Body of pancreas (tissue), 4 donors: Measurements from ENCODE around the gene GUCY2C. TPM values are rescaled to one million over a fixed set of nuclear protein-coding genes. Genes with fewer than 3 reads are reported as not detected.
A peak's percentile ranks its signal among the peaks of the same experiment; 100 is the strongest.

Experiments
- ATAC-seq: fragments of 150-250 bp; one replicate; pipeline ENCODE4 v1.9.1; 2016
- DNase-seq, 4 donors: peaks; one replicate each; pipeline ENCODE4 v3.0.0-alpha.2; 2019
- H3K27ac ChIP-seq, 4 donors: fragments of 200-600 bp; sonication (generic); 1 replicate in 3 of 4; 2 replicates in 1 of 4; pipeline versions ENCODE4 v1.5.1 to v1.6.1; 2016 to 2019; ENCODE audit warnings: mild to moderate bottlenecking in 1 of 4, mixed read lengths in 1 of 4, moderate library complexity in 1 of 4
- H3K27me3 ChIP-seq, 2 donors: fragments of 200-600 bp; sonication (generic); one replicate each; pipeline ENCODE4 v1.6.0; 2016; ENCODE audit warnings: mild to moderate bottlenecking in 1 of 2
- H3K36me3 ChIP-seq, 2 donors: fragments of 200-600 bp; sonication (generic); replicated peaks in 1 of 2; 2 replicates each; pipeline ENCODE4 v1.5.1; 2016; ENCODE audit warnings: low read depth in 2 of 2; ENCODE audit not compliant: insufficient read depth in 1 of 2
- H3K4me1 ChIP-seq: fragments of 200-600 bp; sonication (generic); one replicate; pipeline ENCODE4 v1.6.0; 2016
- H3K4me3 ChIP-seq, 2 donors: fragments of 200-600 bp; sonication (generic); 1 replicate in 1 of 2; 2 replicates in 1 of 2; pipeline ENCODE4 v1.5.1; 2016 to 2019
- H3K9me3 ChIP-seq, 3 donors: fragments of 200-600 bp; sonication (generic); 1 replicate in 2 of 3; 2 replicates in 1 of 3; pipeline ENCODE4 v1.5.1; 2016
- POLR2A ChIP-seq, 3 donors: fragments of 450-650 bp; IDR thresholded peaks; one replicate each; pipeline ENCODE4 v1.6.1; 2016; ENCODE audit warnings: antibody characterized with exemption in 3 of 3, mild to moderate bottlenecking in 2 of 3
- WGBS, 2 donors: methylation state at CpG; one replicate each; pipeline ENCODE4 v1.1.5; 2017; 5-methylcytosine and 5-hydroxymethylcytosine counted together
- intact Hi-C: fragments of 100-400 bp; cut with DNase I; formaldehyde crosslinking; loops from one replicate; pipeline ENCODE4 v1.15.1; 2023
- total RNA-seq, 2 donors: library from RNA; depleted of rRNA; stranded (reverse); fragments of >200 nt; gene quantifications; one replicate each; pipeline ENCODE4 v1.1.0, GENCODE V29; 2016
- TF ChIP-seq, protein P1 (sequence below), 7 experiments: fragments of 450-650 bp in 4 of 7; fragments of 200-600 bp in 3 of 7; sonication (generic) in 3 of 7; IDR thresholded peaks; one replicate each; pipeline ENCODE4 v1.5.1; 2016 to 2019; ENCODE audit warnings: antibody characterized with exemption in 7 of 7

The GUCY2C gene
- total RNA-seq, 2 donors from 2014 or later = not detected

DNA sequence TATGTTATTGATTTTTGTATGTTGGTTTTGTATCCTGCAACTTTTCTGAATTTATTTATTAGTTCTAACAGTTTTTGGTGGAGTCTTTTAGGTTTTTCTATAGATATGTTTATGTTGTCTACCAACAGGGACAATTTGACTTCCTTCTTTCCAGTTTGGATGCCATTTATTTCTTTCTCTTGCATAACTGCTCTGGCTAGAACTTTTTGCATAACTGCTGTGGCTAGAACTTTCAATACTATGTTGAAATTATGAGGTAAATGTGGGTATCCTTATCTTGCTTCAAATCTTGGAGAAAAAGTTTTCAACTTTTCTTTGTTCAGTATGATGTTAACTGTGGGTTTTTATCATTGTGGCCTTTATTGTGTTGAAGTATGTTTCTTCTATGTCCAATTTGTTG is 88.8 kb downstream of the GUCY2C start:
- Histone ChIP-seq H3K4me1 (no peaks in the 10 kb centered on the region), H3K36me3 (no peaks in the 10 kb centered on the region), H3K27me3 (no peaks in the 10 kb centered on the region), H3K9me3 (no peaks in the 10 kb centered on the region), H3K27ac (no peak overlapping the region), H3K4me3 (no peak overlapping the region)
- TF ChIP-seq, protein P1, sequence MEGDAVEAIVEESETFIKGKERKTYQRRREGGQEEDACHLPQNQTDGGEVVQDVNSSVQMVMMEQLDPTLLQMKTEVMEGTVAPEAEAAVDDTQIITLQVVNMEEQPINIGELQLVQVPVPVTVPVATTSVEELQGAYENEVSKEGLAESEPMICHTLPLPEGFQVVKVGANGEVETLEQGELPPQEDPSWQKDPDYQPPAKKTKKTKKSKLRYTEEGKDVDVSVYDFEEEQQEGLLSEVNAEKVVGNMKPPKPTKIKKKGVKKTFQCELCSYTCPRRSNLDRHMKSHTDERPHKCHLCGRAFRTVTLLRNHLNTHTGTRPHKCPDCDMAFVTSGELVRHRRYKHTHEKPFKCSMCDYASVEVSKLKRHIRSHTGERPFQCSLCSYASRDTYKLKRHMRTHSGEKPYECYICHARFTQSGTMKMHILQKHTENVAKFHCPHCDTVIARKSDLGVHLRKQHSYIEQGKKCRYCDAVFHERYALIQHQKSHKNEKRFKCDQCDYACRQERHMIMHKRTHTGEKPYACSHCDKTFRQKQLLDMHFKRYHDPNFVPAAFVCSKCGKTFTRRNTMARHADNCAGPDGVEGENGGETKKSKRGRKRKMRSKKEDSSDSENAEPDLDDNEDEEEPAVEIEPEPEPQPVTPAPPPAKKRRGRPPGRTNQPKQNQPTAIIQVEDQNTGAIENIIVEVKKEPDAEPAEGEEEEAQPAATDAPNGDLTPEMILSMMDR (IDR thresholded peaks at IDR 0.05) = no peak
- no peak for TF ChIP-seq POLR2A (IDR thresholded peaks at IDR 0.05)
- intact Hi-C loops = no loop called here
- DNase-seq = no peak
- no peak for ATAC-seq

DNA sequence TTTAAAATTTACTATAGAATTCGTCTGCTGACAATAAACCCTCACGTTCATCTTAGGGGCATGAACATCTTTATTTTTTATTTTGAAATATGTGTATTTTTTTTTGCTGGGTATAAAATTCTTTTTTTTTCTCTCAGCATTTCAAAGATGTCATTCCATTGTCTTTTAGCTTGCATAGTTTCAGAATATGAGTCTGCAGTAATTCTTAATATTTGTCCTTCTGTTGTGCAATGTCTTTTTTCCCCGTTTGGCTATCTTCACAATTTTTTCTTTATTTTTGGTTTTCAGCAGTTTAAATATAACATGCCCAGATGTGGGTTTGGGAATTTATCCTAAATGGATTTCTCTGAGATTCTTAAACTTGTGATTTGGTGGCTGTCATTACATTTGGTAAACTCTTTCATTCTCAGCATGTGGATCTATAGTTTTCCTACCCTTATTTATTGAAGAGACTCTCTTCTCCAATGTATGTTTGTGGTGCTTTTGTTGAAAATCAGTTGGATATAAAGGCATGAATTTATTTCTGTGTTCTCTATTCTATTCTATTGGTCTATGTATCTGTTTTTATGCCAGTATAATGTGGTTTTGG is 90.9 kb downstream of the GUCY2C start:
- DNase-seq = no peak
- Histone ChIP-seq H3K36me3 (no peaks in the 10 kb centered on the region), H3K4me3 (no peak overlapping the region), H3K4me1 (peaks cover 10% of the 10 kb centered on the region), H3K27me3 (no peaks in the 10 kb centered on the region), H3K9me3 (no peaks in the 10 kb centered on the region), H3K27ac (no peak overlapping the region)
- intact Hi-C loops = no loop called here
- TF ChIP-seq, protein P1 (IDR thresholded peaks at IDR 0.05) = no peak
- no peak for TF ChIP-seq POLR2A (IDR thresholded peaks at IDR 0.05)
- no peak for ATAC-seq
- 64 to 67% methylated on average over 3 of the region's 3 CpGs for WGBS, 2 donors

- ATAC-seq (peak; percentile 76), DNase-seq (no peak)
- H3K27me3 ChIP-seq = no peaks in the 10 kb centered on the region
- intact Hi-C loops = no loop called here
- H3K4me1 ChIP-seq = peaks cover 12% of the 10 kb centered on the region
- no peaks in the 10 kb centered on the region for H3K9me3 ChIP-seq
- peak overlapping the region in 2 of 4 donors; percentile 30 to 51 for H3K27ac ChIP-seq
- H3K36me3 ChIP-seq = no peaks in the 10 kb centered on the region
- no peak for TF ChIP-seq POLR2A (IDR thresholded peaks at IDR 0.05)
- TF ChIP-seq, protein P1 (IDR thresholded peaks at IDR 0.05) = no peak
- 29 to 32% methylated on average over 4 of the region's 4 CpGs for WGBS, 2 donors
- no peak overlapping the region for H3K4me3 ChIP-seq
These were observed 94.5 kb downstream of the GUCY2C start for GRCh38 chr12:14601692-14602478.

- Histone ChIP-seq H3K27me3 (no peaks in the 10 kb centered on the region), H3K36me3 (no peaks in the 10 kb centered on the region), H3K4me1 (peaks cover 12% of the 10 kb centered on the region), H3K9me3 (no peaks in the 10 kb centered on the region), H3K4me3 (no peak overlapping the region), H3K27ac (no peak overlapping the region)
- ATAC-seq (no peak), DNase-seq (no peak)
- intact Hi-C loops = no loop called here
- WGBS, 2 donors = 93 to 94% methylated on average over 3 of the region's 3 CpGs
- no peak for TF ChIP-seq POLR2A (IDR thresholded peaks at IDR 0.05)
- TF ChIP-seq, protein P1 (IDR thresholded peaks at IDR 0.05) = no peak
These were observed 98.9 kb downstream of the GUCY2C start for GRCh38 chr12:14597480-14597879.
